KOPT-K1 (cell line): Measurements from ENCODE around the gene TSHZ2.

Experiments used
- H3K27ac ChIP-seq: fragments of 200-600 bp; sonication (generic); 2 replicates; pipeline ENCODE4 v1.5.1; 2016; ENCODE audit warnings: antibody characterized with exemption, mild to moderate bottlenecking, low read depth, low read length; ENCODE audit not compliant: poor library complexity, severe bottlenecking
- H3K36me3 ChIP-seq: fragments of 200-600 bp; sonication (generic); 2 replicates; pipeline ENCODE4 v1.5.1; 2017; ENCODE audit warnings: antibody characterized with exemption, mild to moderate bottlenecking, low read length, moderate library complexity; ENCODE audit not compliant: insufficient read depth
- H3K9me3 ChIP-seq: fragments of 200-600 bp; sonication (generic); 2 replicates; pipeline ENCODE4 v1.5.1; 2017; ENCODE audit warnings: antibody characterized with exemption, low read length, mild to moderate bottlenecking; ENCODE audit not compliant: insufficient read depth, poor library complexity, severe bottlenecking

TSHZ2 gene

DNA sequence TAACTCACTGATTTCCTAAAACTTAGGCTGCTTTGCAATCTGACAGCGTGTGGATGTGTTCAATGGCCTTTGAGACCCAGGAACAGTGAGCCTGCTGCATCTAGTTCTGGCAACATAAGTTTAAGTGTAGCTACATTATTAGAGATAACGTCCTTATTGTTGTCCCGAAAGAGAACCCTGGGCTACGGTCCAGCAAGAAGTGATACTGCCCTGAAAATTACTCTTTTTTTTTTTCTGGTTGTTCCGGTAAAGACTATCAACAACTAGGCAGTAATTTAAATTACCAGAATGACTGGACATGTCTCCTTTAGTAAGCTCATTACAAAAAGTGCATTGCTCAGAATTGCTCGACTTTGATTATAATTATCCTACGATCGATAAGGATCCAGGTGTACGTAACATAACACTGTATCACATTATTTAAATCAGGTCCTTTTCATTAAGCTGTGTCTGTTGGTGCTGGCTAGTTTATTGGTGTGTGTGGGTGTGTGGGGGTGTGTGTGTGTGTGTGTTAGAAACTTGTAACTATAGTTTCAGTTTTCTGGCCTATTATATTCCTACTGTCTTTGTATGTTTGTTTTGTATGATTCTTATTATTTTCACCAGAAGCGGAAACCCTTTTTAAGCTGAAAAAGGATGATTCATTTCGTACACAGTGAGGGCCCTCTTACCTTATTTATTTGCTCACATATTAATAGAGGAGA is 3.0 kb downstream of the TSHZ2 start:
- Histone ChIP-seq H3K27ac (no peak overlapping the region), H3K36me3 (no peaks in the 10 kb centered on the region), H3K9me3 (no peaks in the 10 kb centered on the region)

DNA sequence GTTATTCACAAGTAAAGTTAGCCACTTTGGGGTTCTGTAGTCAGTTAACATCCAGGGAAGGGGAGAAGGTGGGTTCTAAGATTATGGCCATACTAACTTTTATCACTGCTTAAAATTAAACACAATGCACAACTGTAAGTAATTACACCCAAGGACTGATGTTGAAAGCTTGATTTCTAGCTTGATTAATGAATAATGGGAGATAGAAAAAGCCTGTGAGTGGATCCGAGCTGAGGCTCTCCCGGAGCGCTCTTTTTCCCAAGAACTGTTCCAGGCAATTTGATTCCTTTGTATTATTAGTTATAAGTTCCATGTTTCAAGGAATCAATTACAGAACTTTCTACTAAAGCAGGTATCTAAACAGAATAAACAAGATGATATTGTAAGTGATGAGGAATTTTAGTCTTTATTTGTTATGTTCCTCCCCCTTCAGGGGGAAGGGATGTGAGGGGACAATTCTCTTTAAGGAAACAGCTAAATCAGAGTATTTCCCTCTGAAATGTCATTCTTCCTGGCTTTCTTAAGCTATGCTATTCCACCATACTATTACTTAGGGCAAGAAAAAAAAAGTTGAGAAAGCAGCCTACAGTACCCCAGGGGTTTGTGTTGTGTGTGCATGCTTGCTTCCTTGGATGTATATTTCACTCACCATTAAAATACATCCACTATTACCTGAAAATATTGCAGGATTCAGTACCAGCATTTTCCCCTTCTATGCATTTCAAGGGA is 3.8 kb downstream of the TSHZ2 start:
- Histone ChIP-seq H3K9me3 (no peaks in the 10 kb centered on the region), H3K27ac (no peak overlapping the region), H3K36me3 (no peaks in the 10 kb centered on the region)

DNA sequence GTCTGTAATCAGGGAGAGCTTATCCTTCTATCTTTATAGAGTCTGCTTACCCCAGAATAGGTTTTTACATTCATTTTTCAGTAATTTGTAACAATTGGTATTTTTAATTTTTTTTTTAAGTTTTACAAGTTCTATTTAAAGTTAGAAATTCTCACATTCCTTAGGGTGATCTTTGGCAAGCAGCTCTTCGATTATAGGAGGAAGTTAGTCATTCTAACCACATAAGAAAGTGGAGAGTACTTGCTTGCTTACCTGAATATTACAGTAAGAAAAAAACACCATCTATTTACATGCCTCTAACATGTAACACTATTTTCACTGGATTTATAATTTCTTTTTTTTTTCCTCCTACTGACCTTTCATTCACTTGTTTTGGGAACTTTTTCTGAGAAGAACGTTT is 6.7 kb downstream of the TSHZ2 start:
- Histone ChIP-seq H3K9me3 (no peaks in the 10 kb centered on the region), H3K36me3 (no peaks in the 10 kb centered on the region), H3K27ac (no peak overlapping the region)

DNA sequence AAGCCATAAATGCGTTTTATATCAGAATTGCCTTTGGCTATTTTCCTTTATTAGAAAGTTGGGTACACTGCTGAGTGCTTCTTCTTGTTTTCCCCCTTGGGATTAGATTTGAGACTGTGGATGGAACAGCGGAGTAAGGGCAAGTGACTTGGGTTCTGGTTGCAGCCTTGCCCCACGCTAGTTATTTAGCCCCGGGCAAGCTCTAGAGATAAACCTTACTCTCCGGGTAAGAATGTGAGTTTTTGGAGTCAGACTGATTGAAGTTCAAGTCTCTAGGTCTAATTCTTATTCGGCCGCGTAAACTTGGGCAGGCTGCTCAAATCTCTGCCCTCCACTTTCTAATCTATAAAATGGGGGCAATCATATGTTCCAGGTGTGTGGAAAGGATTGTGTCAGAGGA is 8.9 kb downstream of the TSHZ2 start:
- no peak overlapping the region for H3K27ac ChIP-seq
- no peaks in the 10 kb centered on the region for H3K9me3 ChIP-seq
- no peaks in the 10 kb centered on the region for H3K36me3 ChIP-seq

DNA sequence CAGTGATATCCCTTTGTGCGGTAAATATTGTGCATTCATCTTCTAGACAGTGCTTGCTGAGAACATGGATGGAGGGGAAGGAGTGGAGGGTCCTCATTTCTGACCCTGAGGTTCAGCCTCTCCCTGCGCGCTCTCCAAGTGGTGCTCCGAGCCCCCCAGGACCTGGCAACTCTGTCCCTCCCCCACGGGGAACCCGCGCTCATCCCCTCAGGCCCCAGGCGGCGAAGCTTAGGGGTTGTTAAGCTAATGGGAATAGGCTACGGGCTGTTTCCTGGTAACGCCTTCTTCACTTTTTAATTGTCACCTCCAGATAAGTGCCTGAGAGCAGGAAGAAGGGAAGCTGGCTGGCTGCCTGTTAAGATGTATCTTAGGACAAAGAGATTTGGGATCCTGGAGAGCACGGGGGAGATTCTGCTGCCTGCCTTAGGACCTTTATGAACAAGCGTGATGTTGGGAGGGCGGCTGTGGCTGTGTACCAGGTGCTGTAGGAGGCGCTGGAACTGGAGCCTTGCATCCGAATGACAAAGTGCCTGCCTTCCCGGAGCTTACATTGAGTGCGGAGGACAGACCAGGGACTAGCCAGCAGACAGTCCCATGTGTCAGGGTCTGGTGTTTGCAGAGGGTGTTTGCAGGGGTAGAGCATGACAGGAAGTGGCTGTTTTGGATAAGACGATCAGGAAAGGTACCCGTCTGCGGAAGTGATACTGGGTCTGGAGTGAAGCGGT is 11.7 kb downstream of the TSHZ2 start:
- Histone ChIP-seq H3K27ac (no peak overlapping the region), H3K9me3 (no peaks in the 10 kb centered on the region), H3K36me3 (no peaks in the 10 kb centered on the region)

DNA sequence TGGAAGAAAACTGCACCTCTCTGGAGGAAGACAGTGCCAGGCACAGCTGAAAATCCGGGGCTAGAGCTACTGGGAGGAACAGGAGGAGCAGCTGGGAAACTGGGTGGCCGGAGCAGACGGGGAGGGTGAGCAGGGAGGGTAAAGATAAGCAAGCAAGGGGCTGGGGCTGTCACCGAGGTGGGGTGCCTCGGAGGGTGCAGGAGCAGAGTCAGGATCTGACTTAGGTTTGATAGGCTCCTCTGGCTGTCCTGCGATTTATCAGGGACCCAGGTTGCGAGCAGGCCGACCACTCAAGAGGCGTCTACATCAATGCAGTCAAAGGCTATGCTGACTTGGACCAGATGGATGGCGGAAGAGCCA is 12.3 kb downstream of the TSHZ2 start:
- Histone ChIP-seq H3K9me3 (no peaks in the 10 kb centered on the region), H3K36me3 (no peaks in the 10 kb centered on the region), H3K27ac (no peak overlapping the region)

DNA sequence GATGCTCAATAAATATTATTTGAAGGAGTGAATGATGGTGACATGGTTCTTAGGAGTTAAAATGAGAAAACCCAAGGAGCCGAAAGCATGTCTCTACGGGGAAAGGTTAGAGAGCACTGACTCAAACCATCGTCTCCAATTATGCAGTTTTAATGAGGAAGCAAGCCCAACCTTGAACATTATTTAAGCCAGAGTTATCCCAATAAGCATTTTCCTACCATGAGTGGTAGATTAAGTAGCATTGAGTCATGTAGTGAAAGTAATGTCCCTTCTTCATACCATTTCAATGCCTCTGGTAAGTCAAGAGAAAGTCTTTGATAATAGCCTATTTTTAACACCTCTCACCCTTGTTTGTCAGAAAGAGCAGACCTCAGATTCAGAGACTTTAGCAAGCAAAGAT is 13.5 kb downstream of the TSHZ2 start:
- H3K27ac ChIP-seq: no peak overlapping the region

DNA sequence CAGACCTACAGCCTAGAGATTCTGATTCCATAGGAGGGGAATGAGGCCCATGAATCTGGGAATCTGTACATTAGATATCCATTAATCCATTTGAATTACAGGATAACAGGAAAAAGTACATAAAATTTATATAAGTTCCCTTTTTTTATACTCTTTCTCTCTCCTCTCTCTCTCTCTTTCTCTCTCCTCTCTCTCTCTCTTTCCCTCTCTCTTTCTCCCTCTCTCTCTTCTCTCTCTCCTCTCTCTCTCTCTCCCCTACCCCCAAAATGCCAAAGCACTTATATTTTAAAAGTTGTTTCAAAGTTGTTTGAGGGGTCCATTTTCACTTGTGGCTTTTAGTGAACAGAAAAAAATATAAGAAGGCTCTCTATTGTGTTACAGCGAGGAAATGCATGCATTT is 15.1 kb downstream of the TSHZ2 start:
- no peaks in the 10 kb centered on the region for H3K36me3 ChIP-seq
- H3K9me3 ChIP-seq: no peaks in the 10 kb centered on the region
- no peak overlapping the region for H3K27ac ChIP-seq

More for the DNA sequence above, 13.5 kb downstream of the TSHZ2 start:
- Histone ChIP-seq H3K9me3 (no peaks in the 10 kb centered on the region), H3K36me3 (no peaks in the 10 kb centered on the region)

DNA sequence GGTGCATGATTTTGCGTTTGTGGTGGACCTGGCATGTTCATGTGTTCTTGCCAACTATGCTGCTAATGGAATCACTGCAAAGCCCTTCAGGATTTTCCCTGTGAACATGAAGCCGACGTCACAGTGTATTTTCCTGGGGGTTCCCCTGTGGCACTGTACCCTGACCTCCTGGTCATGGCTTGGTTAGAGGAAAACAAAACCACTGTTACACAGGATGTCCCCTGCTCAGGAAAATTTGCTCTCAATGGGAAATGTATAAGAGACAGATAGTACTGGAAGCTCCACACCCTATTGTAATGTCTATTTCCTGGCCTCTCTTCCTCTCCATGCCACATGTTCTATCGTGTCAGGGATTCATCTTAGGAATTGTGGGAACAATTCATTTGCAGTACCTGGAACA is 19.7 kb downstream of the TSHZ2 start:
- no peaks in the 10 kb centered on the region for H3K9me3 ChIP-seq
- H3K36me3 ChIP-seq: no peaks in the 10 kb centered on the region
- no peak overlapping the region for H3K27ac ChIP-seq

DNA sequence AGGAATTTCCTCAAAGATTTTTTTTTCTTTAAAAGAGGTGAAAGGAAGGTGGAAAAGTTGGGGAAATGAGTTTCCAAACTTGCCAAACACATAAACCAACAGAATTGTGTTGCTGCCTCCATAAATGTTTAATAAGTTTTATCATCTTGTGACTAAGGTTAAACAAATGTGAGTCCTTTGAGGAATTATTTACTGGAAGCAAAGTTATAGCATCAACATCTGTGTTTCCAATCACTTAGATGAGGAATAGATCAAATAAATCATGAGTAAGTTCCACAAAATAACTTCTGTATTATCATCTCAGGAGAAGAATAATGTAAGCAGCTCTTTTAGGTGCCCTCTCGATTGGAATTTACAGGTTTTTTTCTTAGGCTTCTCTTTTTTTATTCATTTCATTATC is 20.5 kb downstream of the TSHZ2 start:
- H3K36me3 ChIP-seq: no peaks in the 10 kb centered on the region
- no peaks in the 10 kb centered on the region for H3K9me3 ChIP-seq

DNA sequence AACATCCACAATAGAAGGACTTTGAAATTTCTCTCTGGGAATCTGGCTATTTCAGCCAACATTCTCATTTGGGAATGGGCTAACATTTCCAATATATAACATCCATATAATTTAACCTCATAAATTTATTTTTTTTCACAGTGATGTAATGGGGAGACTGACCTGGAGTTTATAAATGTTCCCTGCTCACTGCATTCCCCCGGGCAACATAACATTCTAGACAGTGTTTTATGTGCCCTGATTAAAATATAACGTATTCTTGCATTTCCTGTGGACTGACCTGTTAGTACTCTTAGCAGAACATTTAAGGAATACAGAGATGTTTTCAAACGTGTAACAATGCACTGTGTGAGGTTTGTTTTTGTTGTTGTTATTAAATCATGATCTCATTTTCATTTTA is 20.9 kb downstream of the TSHZ2 start:
- Histone ChIP-seq H3K27ac (no peak overlapping the region), H3K9me3 (no peaks in the 10 kb centered on the region), H3K36me3 (no peaks in the 10 kb centered on the region)

More for the DNA sequence above, 20.5 kb downstream of the TSHZ2 start:
- no peak overlapping the region for H3K27ac ChIP-seq

DNA sequence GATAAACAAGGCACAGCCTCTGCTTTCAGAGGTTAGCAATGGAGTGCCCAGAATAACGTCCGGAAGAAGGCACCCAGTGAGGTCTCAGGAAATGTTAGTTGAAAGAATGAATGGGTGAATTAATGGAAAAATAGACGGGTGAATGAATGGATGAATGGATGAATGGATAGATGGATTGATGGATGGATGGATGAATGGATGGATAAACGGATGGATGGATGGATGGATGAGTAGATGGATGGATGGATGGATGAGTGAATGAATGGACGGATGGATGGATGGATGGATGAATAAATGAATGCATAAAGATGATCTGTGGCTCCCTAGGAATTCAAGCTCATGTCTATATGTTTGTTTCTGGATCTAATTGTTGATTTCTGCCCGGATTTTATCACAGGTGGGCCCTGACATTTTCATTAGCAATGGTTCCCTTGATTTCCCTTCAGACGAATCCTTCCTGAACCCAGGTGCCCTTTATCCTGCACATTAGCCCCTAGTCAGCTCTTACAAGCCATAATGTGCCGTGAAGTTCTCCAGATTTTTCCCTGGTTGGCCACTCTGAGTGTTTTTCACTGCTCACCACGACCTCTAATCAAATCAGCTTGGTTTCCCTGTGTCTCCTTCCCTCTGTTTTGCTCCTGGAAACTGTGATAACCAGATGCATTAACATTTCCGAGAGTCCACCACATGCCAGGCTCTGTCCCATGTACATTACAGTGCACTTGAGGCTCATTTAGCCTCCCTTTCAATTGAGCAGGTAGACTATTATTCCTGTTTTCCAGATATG is 22.2 kb downstream of the TSHZ2 start:
- Histone ChIP-seq H3K36me3 (no peaks in the 10 kb centered on the region), H3K27ac (no peak overlapping the region), H3K9me3 (no peaks in the 10 kb centered on the region)

DNA sequence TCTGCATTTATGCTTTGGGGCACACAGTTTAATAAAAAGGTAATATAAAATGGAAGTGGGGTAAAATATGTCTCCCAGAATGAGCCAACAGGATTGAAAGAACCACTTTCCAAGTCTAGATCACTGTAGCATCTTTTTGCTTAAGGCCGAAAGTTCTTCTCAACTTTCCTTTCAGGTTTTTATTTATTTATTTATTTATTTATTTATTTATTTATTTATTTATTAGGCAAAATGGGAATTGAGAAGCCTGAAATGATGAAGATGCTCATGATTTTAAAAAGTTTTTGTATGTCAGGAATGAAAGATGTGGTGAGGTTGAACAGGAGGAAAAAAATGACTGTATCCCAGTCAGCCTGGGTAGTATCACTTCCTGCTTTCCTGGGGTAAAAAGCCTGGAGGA is 24.0 kb downstream of the TSHZ2 start:
- no peak overlapping the region for H3K27ac ChIP-seq
- H3K9me3 ChIP-seq: no peaks in the 10 kb centered on the region
- H3K36me3 ChIP-seq: no peaks in the 10 kb centered on the region

DNA sequence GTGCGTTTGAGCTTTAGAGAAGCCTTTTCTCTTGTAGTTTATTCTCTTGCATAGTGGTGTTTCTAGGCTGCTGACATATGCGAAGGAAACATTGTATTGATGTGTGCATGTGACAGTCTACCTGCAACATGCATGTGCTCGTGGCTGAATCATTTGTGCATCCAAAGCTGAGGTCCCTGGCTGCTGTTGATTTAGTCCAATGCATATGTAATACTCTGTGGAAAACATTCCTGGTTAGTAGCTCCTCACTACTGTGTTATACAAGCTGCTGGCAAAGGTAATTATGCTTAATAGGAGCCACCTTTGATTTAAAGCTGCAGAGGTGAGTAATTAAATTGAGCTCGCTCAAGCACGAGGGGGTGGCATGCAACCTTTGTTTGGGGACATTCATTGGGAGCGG is 24.5 kb downstream of the TSHZ2 start:
- no peaks in the 10 kb centered on the region for H3K9me3 ChIP-seq
- no peak overlapping the region for H3K27ac ChIP-seq
- H3K36me3 ChIP-seq: no peaks in the 10 kb centered on the region

DNA sequence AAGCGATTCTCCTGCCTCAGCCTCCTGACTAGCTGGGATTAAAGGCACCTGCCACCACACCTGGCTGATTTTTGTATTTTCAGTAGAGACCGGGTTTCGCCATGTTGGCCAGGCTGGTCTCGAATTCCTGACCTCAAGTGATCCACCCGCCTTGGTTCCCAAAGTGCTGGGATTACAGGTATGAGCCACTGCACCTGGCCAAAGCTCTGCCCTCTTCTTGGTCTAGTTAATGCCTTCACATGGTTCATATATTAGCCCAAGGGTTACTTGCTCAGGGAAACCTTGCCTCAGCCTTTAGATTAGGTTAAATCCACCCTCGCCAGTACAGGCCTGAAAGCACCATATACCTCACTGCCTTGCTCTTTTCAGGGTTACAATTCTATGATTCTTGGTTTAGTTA is 26.1 kb downstream of the TSHZ2 start:
- Histone ChIP-seq H3K27ac (no peak overlapping the region), H3K36me3 (no peaks in the 10 kb centered on the region), H3K9me3 (no peaks in the 10 kb centered on the region)
